Measurements from ENCODE around the gene PSEN1.
A peak's percentile ranks its signal among the peaks of the same experiment; 100 is the strongest.

PSEN1 gene

GRCh38 chr14:73243341-73243740 is 107.0 kb downstream of the PSEN1 start:
- Mint-ChIP-seq H3K4me1 (peaks cover 58 to 86% of the 10 kb centered on the region in 2 donors), H3K9me3 (peaks cover 1 to 5% of the 10 kb centered on the region in 2 donors), H3K36me3 (peaks cover 0 to 5% of the 10 kb centered on the region in 2 donors), H3K27me3 (peaks cover 50% of the 10 kb centered on the region in 2 donors), H3K27ac (no peak overlapping the region), H3K4me3 (no peak overlapping the region)
- DNase-seq (no peak), ATAC-seq (replicated peaks) (no peak)

GRCh38 chr14:73243748-73244147 is 107.4 kb downstream of the PSEN1 start:
- Mint-ChIP-seq H3K36me3 (peaks cover 0 to 5% of the 10 kb centered on the region in 2 donors), H3K9me3 (peaks cover 1 to 5% of the 10 kb centered on the region in 2 donors), H3K27ac (peak overlapping the region; percentile 20), H3K27me3 (peaks cover 46 to 48% of the 10 kb centered on the region in 2 donors), H3K4me3 (no peak overlapping the region), H3K4me1 (peaks cover 60 to 86% of the 10 kb centered on the region in 2 donors)
- DNase-seq (no peak), ATAC-seq (replicated peaks) (no peak)

- peak overlapping the region; percentile 58 to 86 for H3K4me3 Mint-ChIP-seq
- H3K9me3 Mint-ChIP-seq: peaks cover 1 to 5% of the 10 kb centered on the region in 2 donors
- no peak for ATAC-seq (replicated peaks)
- H3K27ac Mint-ChIP-seq: peak overlapping the region; percentile 9
- peaks cover 0 to 5% of the 10 kb centered on the region in 2 donors for H3K36me3 Mint-ChIP-seq
- peaks cover 61 to 83% of the 10 kb centered on the region in 2 donors for H3K4me1 Mint-ChIP-seq
- H3K27me3 Mint-ChIP-seq: peaks cover 36 to 39% of the 10 kb centered on the region in 2 donors
- DNase-seq: no peak
These were observed 108.4 kb downstream of the PSEN1 start for GRCh38 chr14:73244541-73245290.

DNA sequence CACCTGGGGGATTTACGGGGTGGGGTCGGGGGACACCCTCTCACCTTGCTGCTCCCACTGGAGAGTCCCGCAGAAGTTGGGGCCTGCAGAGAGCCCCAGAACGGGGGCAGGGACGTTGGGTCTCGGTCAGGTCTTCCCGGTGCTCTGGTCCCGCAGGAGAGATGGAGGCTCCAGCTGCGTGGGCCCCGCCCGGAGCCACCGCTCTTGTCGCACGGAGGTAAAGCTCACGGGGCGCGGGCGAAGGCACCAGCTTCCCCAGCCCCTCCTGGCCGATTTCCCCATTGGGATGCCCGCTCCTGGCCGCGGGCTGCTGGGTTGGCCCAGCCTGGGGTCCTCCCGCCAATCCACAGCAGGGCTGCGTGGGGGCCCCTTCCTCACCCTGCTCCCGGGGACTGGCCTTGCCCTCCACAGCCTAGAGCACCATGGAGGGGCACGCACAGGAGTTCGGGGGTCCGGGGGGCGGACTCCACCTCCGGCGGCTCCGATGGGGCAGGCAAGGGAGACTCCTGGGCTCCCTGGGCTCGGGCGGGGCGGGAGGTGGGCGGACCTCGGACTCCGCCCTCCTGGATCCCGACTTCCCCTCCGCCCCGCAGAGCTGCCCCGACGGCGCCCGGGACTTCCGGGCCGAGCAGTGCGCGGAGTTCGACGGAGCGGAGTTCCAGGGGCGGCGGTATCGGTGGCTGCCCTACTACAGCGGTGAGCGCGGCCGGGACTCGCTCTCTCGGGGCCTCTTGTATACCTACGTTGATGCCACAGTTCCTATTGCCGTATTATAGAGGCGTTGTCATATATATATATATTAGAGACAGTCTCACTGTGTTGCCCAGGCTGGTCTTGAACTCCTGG is 109.4 kb downstream of the PSEN1 start:
- H3K27me3 Mint-ChIP-seq: peaks cover 27 to 35% of the 10 kb centered on the region in 2 donors
- peak overlapping the region; percentile 82 to 86 for H3K4me3 Mint-ChIP-seq
- DNase-seq (peak; percentile 55), ATAC-seq (replicated peaks) (peak; percentile 73 to 78)
- H3K36me3 Mint-ChIP-seq: peaks cover 0 to 5% of the 10 kb centered on the region in 2 donors
- H3K9me3 Mint-ChIP-seq: peaks cover 1 to 5% of the 10 kb centered on the region in 2 donors
- peaks cover 60 to 78% of the 10 kb centered on the region in 2 donors for H3K4me1 Mint-ChIP-seq
- peak overlapping the region; percentile 81 for H3K27ac Mint-ChIP-seq

- peaks cover 1 to 5% of the 10 kb centered on the region in 2 donors for H3K9me3 Mint-ChIP-seq
- peaks cover 0 to 5% of the 10 kb centered on the region in 2 donors for H3K36me3 Mint-ChIP-seq
- peak overlapping the region; percentile 42 for H3K27ac Mint-ChIP-seq
- DNase-seq (no peak), ATAC-seq (replicated peaks) (no peak)
- H3K4me1 Mint-ChIP-seq: peaks cover 51 to 70% of the 10 kb centered on the region in 2 donors
- peak overlapping the region; percentile 82 to 86 for H3K4me3 Mint-ChIP-seq
- peaks cover 19 to 28% of the 10 kb centered on the region in 2 donors for H3K27me3 Mint-ChIP-seq
These were observed 110.3 kb downstream of the PSEN1 start for GRCh38 chr14:73246387-73247150.

DNA sequence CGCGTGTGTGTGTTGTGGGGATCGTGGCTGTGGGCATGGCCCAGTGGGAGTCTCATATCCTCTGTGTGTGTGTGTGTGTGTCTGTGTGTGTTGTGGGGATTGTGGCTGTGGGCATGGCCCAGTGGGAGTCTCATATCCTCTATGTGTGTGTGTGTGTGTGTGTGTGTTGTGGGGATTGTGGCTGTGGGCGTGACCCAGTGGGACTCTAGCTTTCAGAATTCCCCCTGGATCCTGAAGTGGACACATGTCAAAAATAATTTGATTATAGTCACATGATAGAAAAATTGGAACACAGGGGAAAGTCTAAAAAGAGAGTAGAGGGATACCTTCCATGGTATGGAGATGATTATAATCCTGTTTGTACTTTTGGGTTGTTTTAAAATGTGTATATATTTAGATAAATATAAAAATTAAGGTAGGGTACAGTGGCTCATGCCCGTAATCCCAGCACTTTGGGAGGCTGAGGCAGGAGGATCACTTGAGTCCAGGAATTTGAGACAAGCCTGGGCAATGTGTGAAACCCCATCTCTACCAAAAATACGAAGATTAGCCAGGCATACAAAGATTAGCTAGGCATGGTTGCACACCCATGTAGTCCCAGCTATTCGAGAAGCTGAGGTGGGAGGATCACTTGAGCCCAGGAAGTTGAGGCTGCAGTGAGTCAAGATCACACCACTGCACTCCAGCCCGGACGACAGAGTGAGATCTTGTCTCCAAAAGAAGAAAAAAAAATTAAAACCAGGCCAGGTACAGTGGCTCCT is 112.0 kb downstream of the PSEN1 start:
- ATAC-seq (replicated peaks) (peak; percentile 66 to 75), DNase-seq (peak; percentile 32)
- H3K27ac Mint-ChIP-seq: peak overlapping the region; percentile 65
- H3K4me1 Mint-ChIP-seq: peaks cover 40 to 53% of the 10 kb centered on the region in 2 donors
- H3K4me3 Mint-ChIP-seq: peak overlapping the region in 1 of 2 donors; percentile 46
- H3K9me3 Mint-ChIP-seq: peaks cover 1 to 5% of the 10 kb centered on the region in 2 donors
- H3K27me3 Mint-ChIP-seq: peaks cover 5 to 18% of the 10 kb centered on the region in 2 donors
- H3K36me3 Mint-ChIP-seq: peaks cover 0 to 5% of the 10 kb centered on the region in 2 donors

DNA sequence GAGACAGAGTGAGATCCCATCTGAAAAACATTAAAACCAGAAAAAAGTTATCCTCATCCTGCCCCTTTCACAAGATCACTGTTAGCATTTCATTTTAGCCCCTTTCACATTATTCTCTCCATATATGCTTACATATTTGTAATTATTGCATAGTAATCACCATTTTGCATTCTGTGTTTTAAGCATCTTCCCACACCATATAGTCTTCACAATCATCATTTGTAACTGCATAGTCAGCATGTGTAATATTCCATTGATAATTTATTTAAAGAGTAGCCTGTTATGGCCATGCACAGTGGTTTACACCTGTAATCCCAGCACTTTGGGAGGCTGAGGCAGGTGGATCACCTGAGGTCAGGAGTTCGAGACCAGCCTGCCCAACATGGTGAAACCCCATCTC is 112.8 kb downstream of the PSEN1 start:
- DNase-seq (no peak), ATAC-seq (replicated peaks) (no peak)
- H3K4me1 Mint-ChIP-seq: peaks cover 35 to 46% of the 10 kb centered on the region in 2 donors
- no peak overlapping the region for H3K4me3 Mint-ChIP-seq
- H3K27me3 Mint-ChIP-seq: peaks cover 0 to 13% of the 10 kb centered on the region in 2 donors
- peaks cover 1 to 5% of the 10 kb centered on the region in 2 donors for H3K9me3 Mint-ChIP-seq
- no peak overlapping the region for H3K27ac Mint-ChIP-seq
- peaks cover 0 to 5% of the 10 kb centered on the region in 2 donors for H3K36me3 Mint-ChIP-seq

- Mint-ChIP-seq H3K9me3 (peaks cover 1 to 5% of the 10 kb centered on the region in 2 donors), H3K36me3 (peaks cover 0 to 5% of the 10 kb centered on the region in 2 donors), H3K4me1 (peaks cover 31 to 46% of the 10 kb centered on the region in 2 donors), H3K27ac (peak overlapping the region; percentile 63), H3K4me3 (no peak overlapping the region), H3K27me3 (peaks cover 0 to 8% of the 10 kb centered on the region in 2 donors)
- DNase-seq (no peak), ATAC-seq (replicated peaks) (no peak)
These were observed 113.4 kb downstream of the PSEN1 start for GRCh38 chr14:73249564-73250316.

- H3K4me3 Mint-ChIP-seq: no peak overlapping the region
- DNase-seq: no peak
- H3K9me3 Mint-ChIP-seq: peaks cover 1 to 5% of the 10 kb centered on the region in 2 donors
- peaks cover 0 to 4% of the 10 kb centered on the region in 2 donors for H3K27me3 Mint-ChIP-seq
- peak overlapping the region; percentile 63 for H3K27ac Mint-ChIP-seq
- no peak for ATAC-seq (replicated peaks)
- peaks cover 0 to 5% of the 10 kb centered on the region in 2 donors for H3K36me3 Mint-ChIP-seq
- peaks cover 28 to 40% of the 10 kb centered on the region in 2 donors for H3K4me1 Mint-ChIP-seq
These were observed 114.0 kb downstream of the PSEN1 start for GRCh38 chr14:73250317-73250713.

DNA sequence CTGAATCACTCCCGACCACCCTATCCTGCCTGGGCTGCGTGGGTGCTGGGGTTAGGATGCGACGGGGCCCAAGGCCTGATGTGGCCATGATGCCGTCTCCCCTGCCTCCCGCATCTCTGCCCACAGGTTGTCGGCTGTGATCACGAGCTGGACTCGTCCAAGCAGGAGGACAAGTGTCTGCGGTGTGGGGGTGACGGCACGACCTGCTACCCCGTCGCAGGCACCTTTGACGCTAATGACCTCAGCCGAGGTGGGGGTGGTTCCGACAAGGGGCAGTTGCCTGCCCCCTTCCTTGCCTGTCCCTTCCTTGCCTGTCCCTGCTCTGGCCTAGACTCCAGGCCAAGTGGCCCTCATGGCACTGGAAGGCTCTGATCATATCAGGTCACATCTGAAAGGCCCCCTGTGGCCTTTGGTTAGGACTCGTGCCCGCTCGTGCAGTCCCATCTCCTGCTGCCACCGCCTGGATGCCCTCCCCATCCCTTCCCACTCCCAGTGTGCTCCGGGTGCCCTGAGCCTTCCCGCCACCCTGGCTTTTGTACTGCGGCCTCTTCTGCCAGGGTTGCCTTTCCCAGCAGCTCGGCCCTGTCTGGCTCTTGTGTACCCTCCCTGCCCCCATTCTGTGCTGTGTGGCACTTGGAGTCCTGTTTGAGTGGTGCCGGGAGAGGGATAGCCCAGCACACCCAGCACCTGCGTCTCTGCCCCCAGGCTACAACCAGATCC is 114.6 kb downstream of the PSEN1 start:
- H3K27ac Mint-ChIP-seq: no peak overlapping the region
- peaks cover 1 to 5% of the 10 kb centered on the region in 2 donors for H3K9me3 Mint-ChIP-seq
- ATAC-seq (replicated peaks) (no peak), DNase-seq (no peak)
- H3K36me3 Mint-ChIP-seq: peaks cover 0 to 5% of the 10 kb centered on the region in 2 donors
- peaks cover 28 to 39% of the 10 kb centered on the region in 2 donors for H3K4me1 Mint-ChIP-seq
- H3K27me3 Mint-ChIP-seq: peaks cover 0 to 4% of the 10 kb centered on the region in 2 donors
- no peak overlapping the region for H3K4me3 Mint-ChIP-seq

DNA sequence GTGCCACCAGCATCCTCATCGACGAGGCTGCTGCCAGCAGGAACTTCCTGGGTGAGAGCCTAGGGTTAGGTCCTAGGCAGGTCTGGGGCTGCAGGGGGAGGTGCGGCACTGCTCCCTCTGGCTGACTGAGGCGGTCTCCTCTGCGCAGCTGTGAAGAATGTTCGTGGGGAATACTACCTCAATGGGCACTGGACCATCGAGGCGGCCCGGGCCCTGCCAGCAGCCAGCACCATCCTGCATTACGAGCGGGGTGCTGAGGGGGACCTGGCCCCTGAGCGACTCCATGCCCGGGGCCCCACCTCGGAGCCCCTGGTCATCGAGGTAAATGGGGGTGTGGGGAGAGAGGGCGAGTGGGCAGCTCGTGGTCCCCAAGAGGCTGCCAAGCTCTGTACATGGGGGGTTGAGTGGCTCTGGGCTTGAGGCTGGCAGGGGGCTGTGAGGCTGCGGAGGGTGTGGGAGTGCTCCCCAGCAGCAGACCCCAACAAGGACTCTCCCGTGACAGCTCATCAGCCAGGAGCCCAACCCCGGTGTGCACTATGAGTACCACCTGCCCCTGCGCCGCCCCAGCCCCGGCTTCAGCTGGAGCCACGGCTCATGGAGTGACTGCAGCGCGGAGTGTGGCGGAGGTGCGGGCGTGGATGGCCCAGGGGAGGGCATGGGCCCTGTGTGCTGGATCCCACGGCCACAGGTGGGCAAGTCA is 115.4 kb downstream of the PSEN1 start:
- no peak for ATAC-seq (replicated peaks)
- no peak for DNase-seq
- peaks cover 0 to 5% of the 10 kb centered on the region in 2 donors for H3K36me3 Mint-ChIP-seq
- peaks cover 0 to 4% of the 10 kb centered on the region in 2 donors for H3K27me3 Mint-ChIP-seq
- peaks cover 1 to 5% of the 10 kb centered on the region in 2 donors for H3K9me3 Mint-ChIP-seq
- peaks cover 28 to 32% of the 10 kb centered on the region in 2 donors for H3K4me1 Mint-ChIP-seq
- H3K4me3 Mint-ChIP-seq: no peak overlapping the region
- no peak overlapping the region for H3K27ac Mint-ChIP-seq

All from stimulated activated naive B cell treated with anti-CD40 and anti-IgM and Interleukin-4, amounts not matched to agents 10 μg/mL and 1 μg/mL and 100 μg/mL, for 72 hours (primary cell).